ENCODE results near the gene CEP78.
"Not testable (repeated sequence)": the region's sequence is repeated elsewhere in the genome, so short reads cannot be mapped to it uniquely, and the experiment has no call there.

CEP78 gene

DNA sequence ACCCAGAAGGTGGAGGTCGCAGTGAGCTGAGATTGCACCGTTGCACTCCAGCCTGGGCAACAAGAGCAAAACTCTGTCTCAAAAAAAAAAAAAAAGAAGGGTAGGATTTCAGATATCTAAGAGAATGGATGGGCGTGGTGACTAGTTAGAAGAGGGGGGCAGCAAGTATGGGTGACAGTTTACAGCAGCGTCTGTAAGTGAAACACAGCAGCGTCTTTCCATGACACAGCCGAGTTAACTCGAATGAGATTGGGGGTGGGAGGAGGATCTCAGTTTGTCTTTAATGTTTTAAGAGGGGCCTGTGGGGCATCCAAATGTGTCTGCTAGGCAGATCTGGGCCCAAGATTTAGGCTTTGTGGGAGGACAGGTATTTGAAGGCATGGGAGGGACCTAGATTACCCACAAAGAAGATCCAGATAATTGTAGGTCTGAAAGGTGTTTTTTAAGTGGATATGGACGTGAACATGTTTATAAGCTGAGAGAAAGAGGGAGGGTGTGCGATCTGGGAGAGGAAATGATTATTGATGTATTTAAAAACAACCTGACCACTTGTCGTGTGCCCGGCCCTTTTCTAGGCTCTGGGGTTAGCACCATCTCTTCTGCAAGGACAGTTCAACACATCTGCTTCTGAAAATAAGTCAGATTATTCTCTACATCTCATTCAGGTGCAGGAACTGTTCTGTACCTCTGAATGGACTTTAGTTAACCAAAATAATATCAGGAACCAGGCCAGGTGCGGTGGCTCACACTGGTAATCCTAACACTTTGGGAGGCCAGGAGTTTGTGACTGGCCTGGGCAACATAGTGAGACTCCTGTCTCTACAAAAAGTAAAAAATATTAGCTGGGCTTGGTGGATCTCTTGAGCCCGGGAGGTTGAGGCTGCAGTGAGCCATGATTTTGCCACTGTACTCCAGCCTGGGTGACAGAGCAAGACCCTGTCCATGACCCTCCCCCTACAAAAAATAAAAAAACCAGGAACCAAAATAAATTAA is 2.5 kb downstream of the CEP78 start:
- DNase-seq, result no peak

DNA sequence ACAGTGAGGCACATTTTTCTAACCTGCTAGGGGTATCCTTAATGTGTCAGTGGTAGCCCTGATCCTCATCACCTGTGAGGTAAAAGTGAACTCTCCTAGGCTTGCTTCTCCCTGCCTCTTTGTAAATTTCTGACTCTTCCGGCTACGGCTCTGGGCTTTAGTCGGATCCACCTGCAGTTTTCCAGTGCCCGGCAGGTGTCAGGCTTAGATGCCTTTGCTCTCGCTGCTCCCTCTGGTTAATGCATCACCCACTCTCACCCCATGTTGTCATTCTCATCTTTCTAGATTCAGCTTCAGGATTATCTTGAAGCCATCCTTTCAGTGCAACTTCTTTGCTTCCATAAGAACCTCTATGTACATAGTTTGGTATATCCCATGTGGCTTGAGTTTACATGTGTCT is 3.6 kb downstream of the CEP78 start:
- no peak for DNase-seq

DNA sequence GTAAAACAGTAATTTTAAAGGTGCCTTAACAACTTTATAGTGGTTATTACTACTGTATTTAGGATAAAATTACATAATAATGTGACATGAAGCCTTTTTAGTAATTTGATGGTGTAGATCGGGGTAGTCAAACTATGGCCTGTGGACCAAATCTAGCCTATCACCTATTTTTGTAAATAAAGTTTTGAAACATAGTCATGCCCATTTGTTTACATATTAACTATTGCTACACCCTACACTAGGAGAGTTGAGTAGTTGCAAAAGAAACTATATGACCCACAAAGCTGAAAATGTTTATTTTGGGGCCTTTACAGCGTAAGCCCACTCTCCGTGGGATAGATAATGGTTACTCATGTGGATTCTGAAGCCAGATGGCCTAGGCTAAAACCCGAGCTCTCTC is 6.2 kb downstream of the CEP78 start:
- DNase-seq, result no peak

DNA sequence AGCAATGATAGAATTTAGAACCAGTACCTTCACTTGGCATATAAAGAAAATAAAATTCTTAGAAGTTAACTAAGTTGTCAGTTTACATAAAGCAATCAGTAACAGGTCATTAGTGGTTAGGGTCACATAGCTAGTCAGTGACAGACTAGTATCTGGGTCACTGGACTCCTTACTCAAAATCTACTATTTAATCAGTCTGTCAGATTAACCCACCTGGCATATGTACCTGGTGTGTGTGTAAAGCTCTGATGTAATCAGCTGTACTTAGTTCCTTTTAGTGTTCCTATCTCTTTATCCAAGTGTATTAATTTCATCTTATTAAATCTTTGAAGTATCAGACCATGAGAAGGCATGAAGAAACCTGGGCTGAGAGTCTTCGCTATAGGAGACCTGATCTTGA is 7.3 kb downstream of the CEP78 start:
- DNase-seq, result no peak

DNA sequence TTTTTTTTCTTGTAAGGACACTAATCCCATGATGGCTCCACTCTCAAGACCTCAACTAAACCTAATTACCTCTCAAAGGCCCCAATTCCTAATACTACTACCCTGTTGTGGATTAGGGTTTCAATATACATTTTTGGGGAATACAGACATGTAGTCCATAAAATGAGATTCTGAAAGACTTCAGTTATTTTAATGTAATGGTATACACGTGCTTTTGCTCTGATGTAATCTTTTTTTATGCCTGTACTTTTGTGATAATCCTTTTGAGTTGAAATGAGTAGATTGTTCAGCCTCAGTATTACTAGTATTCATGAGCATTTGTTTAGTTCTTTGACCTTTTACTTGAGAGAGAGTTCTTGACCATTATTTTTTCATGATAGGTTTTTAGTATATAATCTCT is 9.5 kb downstream of the CEP78 start:
- DNase-seq, result no peak

DNA sequence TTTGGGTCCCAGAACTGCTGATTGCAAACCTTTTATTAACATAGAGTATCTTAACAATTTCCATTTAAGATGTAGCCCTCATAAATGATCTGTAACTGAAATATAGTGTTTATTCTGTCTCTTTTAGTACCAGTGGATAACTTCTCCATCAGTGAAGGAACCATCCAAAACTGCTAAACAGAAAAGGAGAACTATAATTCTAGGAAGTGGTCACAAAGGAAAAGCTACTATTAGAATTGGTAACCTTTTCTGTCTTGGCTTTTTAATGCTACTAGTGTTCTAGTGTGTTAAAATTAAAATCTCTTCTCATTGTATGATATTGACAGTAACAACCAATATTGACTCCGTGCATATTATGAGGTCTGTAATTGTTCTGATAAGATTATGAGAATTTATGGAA is 12.8 kb downstream of the CEP78 start:
- DNase-seq, result no peak

DNA sequence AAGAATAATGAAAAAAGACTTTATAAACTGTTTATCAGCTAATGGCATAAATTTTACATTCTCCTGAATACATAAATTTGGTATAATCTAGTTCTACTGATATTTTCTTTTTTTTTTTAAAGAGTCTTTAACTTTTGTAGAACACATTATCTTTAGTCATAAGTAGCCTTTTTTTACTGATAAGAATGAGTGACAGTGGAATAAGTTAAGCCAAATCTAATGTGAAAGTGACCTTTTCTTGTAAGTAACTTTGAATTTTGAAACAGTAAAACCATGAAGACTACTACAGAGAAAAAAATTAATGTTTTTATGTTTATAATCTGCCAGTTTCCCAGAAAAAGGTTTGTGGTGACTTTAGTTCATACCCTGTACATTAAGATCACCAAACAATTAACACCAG is 13.7 kb downstream of the CEP78 start:
- no peak for DNase-seq

DNA sequence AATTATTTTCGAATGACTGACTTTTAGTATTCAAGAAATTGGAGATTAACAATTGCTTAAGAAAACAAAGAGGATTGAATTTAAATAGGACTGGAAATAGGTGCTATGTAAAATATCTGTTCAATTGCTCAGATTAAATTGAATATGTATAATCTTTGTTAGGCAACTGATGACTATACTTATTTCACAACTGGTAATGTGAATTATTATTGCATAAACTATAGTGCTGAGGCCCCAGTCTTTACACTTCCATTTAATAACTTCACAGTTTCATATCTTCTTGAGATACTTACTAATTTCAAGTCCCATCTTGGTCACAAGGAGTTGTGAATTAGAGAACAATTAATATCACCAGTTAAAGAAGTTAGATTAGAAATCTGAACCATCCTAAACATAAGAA is 16.7 kb downstream of the CEP78 start:
- no peak for DNase-seq

DNA sequence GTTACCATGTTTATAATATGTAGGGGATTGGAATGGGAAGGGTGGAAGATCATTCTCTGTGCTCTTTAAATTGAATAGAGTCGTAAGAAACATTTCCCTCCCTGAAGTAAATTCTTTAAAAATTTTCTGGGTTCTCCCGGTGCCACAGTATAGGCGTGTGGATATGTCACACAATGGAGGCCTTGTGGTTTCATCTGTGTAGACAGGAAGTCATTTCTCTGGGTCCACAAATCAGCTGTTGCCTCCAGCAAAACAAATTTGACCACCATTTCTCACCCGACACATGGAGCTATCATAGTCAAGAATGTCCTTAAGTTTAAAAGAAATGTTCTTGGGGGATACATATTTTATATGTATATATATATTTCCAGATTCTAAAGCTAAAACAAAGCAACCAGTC is 17.4 kb downstream of the CEP78 start:
- no peak for DNase-seq

DNA sequence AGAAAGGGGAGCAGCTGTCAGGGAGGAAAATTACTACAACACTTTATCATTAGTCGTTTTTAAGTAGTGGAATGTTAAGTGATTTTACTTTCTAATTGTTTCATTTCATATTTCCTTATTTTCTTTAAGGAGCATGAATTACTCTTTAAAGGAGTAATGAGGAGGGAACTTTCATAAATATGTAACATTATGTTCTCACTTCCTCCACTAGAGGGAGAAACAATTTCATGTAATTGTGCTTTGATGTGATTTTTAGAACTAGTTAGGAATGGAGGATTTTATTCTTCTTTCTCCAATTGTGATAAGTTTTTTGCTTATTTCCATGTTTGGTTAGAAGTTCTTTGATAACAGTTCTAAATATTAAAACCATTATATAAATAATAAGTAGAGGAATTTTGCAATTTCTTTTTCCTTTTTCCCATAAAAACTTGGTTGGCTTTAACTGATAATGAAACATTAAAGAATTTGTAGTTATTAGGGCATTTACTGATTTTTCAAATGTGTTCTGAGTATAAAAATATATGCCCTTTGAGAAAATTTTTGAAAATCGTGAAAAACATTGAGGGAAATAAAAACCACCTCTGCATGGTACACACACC is 25.6 kb downstream of the CEP78 start:
- no peak for DNase-seq

DNA sequence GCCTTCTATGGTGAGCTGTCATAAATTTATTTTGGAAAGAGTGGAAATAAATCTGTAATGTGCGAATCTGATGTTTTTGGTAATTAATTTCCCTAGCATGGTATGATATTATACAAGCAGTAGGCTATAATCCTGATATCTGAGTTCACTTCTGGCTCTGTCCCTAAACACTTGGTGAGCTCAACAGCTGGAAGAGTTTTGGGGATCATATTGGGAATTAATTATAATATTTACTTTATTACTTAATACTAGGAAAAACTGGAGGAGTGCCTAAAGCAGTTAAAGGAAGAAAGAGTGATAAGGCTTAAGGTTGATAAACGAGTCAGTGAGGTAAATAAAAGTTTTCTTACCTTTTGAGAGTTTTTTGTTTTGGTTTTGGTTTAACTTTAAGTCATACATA is 26.8 kb downstream of the CEP78 start:
- DNase-seq, result no peak

DNA sequence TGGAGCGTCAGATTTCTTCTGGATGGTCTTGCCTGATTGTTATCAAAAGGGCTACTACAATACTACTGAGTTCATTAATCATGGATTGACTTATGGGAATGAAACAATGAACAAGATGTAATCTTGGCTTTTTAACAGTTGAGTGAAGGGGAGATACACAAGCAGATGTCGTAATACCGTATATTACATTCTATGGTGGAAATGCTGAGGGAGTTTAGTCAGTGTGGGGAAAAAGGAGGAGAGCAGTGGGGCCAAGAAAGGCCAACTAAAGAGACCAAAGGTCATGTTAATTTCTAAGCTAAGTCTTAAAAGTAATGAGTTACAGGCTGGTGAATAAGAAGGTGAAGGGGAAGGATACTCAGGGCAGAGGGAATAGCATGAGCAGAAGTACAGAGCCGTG is 32.0 kb downstream of the CEP78 start:
- DNase-seq, result no peak

DNA sequence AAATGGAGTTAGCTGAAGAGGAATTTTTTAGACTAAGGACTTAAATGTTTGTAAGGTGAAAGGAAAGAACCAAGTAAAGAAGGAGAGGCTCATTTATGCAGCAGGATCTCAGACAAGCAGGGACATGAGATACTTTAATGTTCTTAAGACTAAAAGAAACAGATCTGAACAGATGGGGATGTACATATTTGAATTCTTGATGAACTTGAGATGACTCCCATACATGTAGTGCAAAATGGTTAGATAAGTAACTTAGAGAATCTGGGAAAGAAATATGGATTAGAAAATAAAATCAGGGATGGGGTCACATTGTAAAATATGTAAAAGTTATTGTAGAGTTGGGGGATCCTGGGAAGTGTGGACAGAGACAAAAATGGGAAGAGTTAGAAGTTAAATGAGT is 33.9 kb downstream of the CEP78 start:
- DNase-seq, result no peak

DNA sequence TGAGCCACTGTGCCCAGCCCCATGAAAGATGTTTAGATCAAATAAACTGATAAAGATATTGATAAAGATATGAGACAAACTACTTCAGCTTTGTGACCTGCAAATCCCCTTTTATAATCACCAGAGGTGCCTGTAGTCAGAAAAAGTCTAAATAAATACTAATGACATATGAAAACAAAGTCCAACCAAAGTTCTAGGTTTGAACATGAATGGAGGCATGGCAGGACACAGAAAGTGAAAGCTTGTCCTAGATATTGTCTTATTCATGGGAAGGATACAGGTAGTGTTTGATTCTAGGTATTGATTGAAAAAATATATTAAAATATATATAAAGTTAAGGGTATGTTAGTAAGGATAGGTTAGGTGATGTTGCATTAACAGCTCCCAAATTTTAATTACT is 36.4 kb downstream of the CEP78 start:
- DNase-seq, result no peak

DNA sequence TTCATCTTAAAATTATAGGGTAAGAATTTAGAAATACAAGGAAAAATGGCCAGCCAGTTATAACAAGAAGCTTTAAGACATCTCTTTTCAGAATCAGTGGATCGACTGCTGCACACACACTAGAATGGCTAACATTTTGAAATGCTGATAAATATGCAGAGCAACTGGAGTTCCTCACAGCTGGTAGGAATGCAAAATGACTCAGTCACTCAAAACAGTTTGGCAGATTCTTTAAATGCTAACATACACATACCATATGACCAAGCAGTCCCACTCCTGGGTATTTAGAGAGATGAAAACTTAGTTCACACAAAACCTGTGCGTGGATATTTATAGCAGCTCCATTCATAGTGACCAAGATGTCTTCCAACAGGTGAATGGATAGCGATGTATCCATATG is 37.9 kb downstream of the CEP78 start:
- DNase-seq, result no peak

DNA sequence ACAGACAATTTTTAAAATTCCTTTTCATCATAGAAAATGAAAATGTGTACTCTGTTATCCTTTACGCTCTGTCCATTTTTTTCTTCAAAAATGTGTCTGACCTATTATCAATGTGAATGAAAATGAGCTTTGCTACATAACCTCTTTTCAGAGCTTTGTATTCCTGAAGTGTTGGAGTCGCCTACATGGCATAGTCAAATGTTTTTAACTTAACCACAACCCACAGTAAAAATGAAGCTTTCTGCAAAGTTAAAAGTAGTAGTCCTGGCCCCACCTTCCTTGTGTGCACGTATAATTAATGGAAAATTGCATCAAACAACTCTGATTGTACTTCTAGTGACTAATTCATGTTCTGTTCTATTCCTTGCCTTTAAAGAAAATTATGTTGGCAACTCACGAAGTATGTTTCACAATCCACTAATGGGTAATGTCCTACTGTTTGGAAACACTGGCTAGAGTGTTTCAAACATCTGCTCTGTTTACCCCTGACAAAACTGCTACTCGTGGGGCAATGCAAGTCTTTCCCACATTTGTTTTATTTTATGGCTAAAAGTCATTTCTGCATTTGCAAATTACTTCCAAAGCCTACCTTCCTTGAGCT is 42.4 kb downstream of the CEP78 start:
- no peak for DNase-seq

DNA sequence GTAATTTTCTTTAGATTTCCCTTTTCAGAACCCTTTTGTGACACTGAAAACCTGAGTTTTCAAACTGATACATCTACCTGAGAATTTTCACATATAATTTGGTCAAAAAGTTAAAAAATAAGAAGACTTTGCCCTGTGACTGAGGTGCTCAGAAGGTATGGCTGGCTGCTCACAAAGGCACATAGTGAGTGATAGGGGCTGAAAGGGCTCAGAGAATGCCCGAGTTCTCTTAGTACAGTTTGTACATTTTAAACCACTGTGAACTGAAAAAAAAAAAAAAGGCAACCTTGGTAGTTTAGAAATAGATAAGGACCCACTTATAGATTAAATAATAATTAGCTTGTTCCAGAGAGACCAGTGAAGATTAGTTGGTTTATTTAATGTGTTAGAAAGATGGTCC is 42.9 kb downstream of the CEP78 start:
- no peak for DNase-seq

DNA sequence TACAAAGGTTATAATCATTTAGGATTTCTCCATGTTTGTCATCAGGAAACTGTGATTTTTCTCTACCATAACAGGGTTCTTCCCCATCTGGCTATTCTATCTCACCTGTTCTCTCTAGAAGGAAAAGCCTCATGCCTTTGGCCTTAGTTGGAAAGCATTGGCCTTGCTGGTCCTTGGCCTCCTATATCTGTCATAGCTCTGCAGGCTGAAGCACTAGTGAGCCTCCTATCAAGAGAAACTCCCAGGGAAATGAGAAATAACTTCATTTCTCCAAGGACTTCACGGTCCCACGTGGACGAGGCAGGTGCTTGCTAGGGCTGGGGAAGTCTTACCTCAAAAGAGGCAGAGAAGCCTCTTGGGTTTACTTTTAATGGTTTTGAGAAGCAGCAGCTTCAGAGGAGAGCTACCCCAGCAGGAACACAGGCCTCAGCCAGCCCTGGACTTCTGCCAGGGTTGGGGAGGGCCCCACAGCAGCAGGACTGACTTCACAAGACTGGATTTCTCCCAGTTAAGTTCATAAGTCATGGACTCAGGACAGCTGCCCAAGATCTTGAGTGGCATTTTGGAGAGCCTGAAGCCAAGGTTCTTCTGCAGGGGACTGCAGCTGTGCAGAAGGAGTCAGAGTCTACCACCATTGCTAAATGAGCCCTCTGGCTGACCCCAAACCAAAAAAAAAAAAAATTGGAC is 45.2 kb downstream of the CEP78 start:
- no peak for DNase-seq

DNA sequence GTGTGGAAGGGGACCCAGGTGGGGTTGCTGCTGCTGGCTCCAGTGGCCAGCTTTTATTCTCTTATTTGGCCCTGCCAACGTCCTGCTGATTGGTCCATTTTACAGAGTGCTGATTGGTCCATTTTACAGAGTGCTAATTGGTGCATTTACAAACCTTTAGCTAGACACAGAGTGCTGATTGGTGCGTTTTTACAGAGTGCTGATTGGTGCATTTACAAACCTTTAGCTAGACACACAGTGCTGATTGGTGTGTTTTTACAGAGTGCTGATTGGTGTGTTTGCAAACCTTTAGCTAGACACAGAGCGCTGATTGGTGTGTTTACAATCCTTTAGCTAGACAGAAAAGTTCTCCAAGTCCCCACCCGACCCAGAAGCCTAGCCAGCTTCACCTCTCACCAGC is 48.3 kb downstream of the CEP78 start:
- not testable (repeated sequence) for DNase-seq

DNA sequence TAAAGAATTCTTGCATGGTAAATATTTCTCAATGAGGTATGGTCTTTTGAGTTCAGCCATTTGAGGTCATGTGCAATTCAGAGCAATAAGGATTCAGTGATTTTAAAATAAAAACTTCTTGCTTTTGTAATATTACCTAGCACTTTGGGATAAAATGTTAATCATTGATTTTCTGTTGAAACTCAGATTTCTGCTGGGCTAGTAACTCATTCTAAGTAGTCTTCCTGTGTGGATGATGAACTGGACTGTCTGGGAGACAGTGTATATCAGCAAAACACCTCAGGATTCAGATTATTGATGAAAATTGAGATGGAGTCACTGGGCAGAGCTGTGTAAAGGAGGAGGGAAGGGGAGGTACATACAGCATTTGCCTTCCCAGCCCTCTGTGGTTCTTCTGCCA is 50.2 kb downstream of the CEP78 start:
- no peak for DNase-seq

DNA sequence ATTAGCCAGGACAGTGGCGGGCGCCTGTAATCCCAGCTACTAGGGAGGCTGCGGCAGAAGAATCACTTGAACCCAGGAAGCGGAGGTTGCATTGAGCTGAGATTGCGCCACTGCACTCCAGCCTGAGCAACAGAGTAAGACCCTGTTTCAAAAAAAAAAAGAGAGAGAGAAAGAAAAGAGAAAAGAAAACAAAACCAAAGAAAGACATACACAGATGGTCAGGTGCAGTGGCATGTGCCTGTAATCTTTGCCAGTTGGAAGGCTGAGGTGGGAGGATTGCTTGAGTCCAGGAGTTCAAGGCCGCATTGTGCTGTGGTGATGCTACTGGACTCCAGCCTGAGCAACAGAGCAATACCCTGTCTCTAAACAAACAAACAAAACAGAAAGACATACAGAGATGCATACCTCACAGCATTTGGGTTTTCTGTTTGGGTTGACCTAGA is 51.1 kb downstream of the CEP78 start:
- no peak for DNase-seq

DNA sequence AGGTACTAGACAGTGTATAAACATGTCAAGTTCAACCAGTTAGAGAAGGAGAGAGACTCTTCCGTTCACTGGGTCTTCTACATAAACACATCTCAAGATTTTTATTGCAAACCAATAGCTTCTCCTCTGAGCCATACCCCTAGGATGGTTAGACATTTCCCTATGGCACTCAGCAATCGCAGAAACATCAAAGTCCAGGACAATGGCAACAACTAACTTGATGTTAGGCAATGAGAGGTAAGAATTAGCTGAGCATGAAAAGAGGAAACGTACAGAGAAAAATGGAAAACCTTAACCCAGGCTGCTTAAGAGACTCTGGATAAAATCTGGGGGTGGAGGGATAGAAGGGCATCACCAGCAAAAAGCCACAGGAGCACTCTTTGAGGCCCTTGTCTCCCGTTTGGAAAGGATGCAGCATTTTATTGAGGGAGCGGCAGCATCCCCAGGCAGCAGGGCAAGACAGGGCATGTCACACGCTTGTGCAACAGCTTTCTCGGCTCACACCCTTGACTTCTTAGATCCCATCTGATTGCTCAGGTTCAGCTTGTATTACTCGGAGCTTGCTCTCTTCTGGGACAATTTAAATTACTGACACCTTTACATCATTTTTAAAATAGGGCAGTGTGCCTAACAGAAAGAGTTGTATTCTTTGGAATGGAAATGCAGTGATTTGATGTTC is 52.5 kb downstream of the CEP78 start:
- no peak for DNase-seq

DNA sequence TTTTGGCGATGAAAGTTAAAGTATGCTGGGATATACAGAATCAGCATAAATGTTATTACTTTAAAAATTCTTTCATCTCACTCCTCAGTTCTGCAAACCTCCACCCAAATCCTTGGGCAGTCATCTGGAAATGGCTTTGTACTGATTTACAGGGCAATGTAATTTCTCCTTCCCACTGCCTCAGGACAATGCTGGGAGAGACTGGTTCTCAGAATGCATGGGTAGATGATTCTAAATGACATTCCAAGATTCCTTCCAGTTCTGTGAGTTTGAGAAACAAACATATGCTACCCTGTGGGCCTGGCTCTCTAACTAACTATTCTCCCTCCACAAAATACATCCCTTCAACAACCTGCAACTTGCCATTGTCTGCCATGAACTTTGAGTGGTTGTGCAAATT is 53.6 kb downstream of the CEP78 start:
- DNase-seq, result no peak
